ENCODE results near the gene SLC8A3. TPM values are rescaled to one million over a fixed set of nuclear protein-coding genes. Genes with fewer than 3 reads are reported as not detected.

The SLC8A3 gene
- total RNA-seq, 4 donors from 2014 or later, result 0.19 to 1.1 (median 0.66) TPM

- TF ChIP-seq, protein P1, sequence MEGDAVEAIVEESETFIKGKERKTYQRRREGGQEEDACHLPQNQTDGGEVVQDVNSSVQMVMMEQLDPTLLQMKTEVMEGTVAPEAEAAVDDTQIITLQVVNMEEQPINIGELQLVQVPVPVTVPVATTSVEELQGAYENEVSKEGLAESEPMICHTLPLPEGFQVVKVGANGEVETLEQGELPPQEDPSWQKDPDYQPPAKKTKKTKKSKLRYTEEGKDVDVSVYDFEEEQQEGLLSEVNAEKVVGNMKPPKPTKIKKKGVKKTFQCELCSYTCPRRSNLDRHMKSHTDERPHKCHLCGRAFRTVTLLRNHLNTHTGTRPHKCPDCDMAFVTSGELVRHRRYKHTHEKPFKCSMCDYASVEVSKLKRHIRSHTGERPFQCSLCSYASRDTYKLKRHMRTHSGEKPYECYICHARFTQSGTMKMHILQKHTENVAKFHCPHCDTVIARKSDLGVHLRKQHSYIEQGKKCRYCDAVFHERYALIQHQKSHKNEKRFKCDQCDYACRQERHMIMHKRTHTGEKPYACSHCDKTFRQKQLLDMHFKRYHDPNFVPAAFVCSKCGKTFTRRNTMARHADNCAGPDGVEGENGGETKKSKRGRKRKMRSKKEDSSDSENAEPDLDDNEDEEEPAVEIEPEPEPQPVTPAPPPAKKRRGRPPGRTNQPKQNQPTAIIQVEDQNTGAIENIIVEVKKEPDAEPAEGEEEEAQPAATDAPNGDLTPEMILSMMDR (IDR thresholded peaks at IDR 0.05; ENCODE audit: low read depth), result no peak
These were observed 91.0 kb downstream of the SLC8A3 start for GRCh38 chr14:70097576-70098249.

GRCh38 chr14:70096866-70097265 lies 91.9 kb downstream of the SLC8A3 start:
- TF ChIP-seq, protein P1 (IDR thresholded peaks at IDR 0.05; ENCODE audit: low read depth), result no peak

- TF ChIP-seq, protein P1 (IDR thresholded peaks at IDR 0.05; ENCODE audit: low read depth), result no peak
These were observed 94.1 kb downstream of the SLC8A3 start for GRCh38 chr14:70094631-70095030.

- TF ChIP-seq, protein P1 (IDR thresholded peaks at IDR 0.05; ENCODE audit: low read depth), result no peak
These were observed 94.6 kb downstream of the SLC8A3 start for GRCh38 chr14:70094106-70094505.

DNA sequence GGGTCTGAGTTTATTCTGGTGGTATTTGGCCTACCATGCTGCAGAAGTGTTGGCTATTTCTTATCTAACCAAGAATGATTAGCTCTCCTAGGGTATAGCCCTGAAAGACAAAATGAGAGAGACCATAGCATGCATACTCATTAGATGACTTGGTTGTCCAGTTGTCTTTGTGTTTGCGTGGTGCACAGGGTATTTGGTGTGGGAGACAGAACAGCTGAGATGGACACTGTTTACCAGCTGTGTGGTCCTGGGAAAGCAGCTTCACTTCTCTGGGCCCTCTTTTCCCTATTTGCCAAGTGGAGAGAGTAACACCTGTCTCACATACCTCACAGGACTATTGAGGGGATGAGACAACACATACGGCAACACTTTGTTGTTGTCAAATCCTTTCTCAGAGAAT lies 95.6 kb downstream of the SLC8A3 start:
- TF ChIP-seq, protein P1 (IDR thresholded peaks at IDR 0.05; ENCODE audit: low read depth), result no peak

DNA sequence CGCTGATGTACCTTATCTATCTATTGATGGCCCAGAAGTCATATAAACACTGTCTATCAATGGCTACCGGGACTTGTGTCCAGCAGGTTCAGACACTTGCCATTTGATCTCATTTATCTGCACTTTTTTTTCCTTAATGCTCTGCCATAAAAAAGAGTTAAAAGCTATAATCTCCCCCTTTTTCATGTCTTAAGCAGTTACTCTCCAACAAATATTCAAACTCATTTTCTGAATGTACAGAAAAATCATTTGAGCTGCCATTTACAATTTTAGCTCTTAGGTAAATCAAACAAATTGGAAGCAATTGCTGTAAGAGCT lies 101.4 kb downstream of the SLC8A3 start:
- TF ChIP-seq, protein P1 (IDR thresholded peaks at IDR 0.05; ENCODE audit: low read depth), result no peak

DNA sequence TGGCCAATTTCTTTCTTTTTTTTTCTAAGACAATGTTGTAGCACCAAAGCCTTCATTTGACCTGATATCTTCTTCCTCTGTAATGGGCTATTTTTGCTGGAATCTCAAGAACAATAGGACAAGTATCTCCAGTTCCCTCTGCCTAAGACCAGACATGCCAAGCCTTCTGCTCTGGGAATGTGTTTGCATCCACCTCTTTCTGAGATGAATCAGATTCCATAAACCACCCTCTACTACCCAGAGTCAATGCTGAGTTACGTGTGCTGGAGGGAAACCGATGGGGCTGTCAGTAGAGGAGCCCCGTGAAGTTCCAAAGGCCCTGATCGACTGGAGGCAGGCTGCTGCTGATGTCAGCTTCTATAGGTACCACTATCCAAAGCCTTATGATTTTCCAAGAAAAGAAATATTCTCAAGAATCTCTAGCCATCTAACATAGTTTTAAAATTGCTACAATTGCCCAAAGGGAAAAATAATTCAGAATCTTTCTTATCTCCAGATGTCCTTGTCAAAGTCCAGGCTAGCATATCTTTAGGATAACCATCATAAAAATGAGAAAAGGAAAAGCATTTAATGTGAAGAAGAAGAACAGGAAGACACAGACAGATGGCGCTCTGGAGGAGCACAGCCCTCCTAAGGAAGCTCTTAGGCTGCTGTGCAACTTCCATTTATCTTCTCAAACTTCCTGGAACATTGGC lies 101.9 kb downstream of the SLC8A3 start:
- TF ChIP-seq, protein P1 (IDR thresholded peaks at IDR 0.05; ENCODE audit: low read depth), result no peak

Data from subcutaneous adipose tissue (tissue), 4 donors.